ENCODE data around the gene PSMD2. TPM values are rescaled to one million over a fixed set of nuclear protein-coding genes. Genes with fewer than 3 reads are reported as not detected.

PSMD2 gene
- total and polyA plus RNA-seq, 4 donors = 78.7 to 222 (median 166) TPM

- no peak for ATAC-seq (ENCODE audit: insufficient read depth, low FRiP score)
- H3K4me3 ChIP-seq = no peak overlapping the region
- peaks cover 0 to 14% (median 10%) of the 10 kb centered on the region in 3 donors for H3K27me3 ChIP-seq (ENCODE audit: control insufficient read depth in 3 of 3, insufficient read depth in 3 of 3, low read length in 2 of 3)
- DNase-seq = no peak
- peaks cover 0 to 4% (median 0%) of the 10 kb centered on the region in 4 donors for H3K36me3 ChIP-seq (ENCODE audit: control insufficient read depth in 4 of 4, insufficient read depth in 4 of 4, low read length in 4 of 4)
- H3K4me1 ChIP-seq (ENCODE audit: control insufficient read depth in 5 of 5, insufficient read depth in 5 of 5, low read length in 5 of 5) = peaks cover 0 to 8% (median 0%) of the 10 kb centered on the region in 5 donors
- WGBS, 2 donors = 95 to 97% methylated on average over 3 of the region's 3 CpGs
- TF ChIP-seq, protein P1, sequence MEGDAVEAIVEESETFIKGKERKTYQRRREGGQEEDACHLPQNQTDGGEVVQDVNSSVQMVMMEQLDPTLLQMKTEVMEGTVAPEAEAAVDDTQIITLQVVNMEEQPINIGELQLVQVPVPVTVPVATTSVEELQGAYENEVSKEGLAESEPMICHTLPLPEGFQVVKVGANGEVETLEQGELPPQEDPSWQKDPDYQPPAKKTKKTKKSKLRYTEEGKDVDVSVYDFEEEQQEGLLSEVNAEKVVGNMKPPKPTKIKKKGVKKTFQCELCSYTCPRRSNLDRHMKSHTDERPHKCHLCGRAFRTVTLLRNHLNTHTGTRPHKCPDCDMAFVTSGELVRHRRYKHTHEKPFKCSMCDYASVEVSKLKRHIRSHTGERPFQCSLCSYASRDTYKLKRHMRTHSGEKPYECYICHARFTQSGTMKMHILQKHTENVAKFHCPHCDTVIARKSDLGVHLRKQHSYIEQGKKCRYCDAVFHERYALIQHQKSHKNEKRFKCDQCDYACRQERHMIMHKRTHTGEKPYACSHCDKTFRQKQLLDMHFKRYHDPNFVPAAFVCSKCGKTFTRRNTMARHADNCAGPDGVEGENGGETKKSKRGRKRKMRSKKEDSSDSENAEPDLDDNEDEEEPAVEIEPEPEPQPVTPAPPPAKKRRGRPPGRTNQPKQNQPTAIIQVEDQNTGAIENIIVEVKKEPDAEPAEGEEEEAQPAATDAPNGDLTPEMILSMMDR (IDR thresholded peaks at IDR 0.05; ENCODE audit: control extremely low read depth, extremely low read depth) = no peak
- H3K27ac ChIP-seq (ENCODE audit: low read depth in 1 of 2, low read length in 1 of 2) = no peak overlapping the region
- no peaks in the 10 kb centered on the region for H3K9me3 ChIP-seq (ENCODE audit: control insufficient read depth in 4 of 4, insufficient read depth in 3 of 4, low read length in 3 of 4)
- H3K9ac ChIP-seq (ENCODE audit: insufficient read depth in 1 of 2, low read length in 2 of 2) = no peak overlapping the region
These were observed 43.6 kb upstream of the PSMD2 start for GRCh38 chr3:184255291-184256039.

- no peak for DNase-seq
- 95 to 96% methylated on average over 23 of the region's 23 CpGs for WGBS, 2 donors
- ATAC-seq (ENCODE audit: insufficient read depth, low FRiP score) = no peak
- H3K27me3 ChIP-seq (ENCODE audit: control insufficient read depth in 3 of 3, insufficient read depth in 3 of 3, low read length in 2 of 3) = peaks cover 0 to 26% (median 15%) of the 10 kb centered on the region in 3 donors
- TF ChIP-seq, protein P1 (IDR thresholded peaks at IDR 0.05; ENCODE audit: control extremely low read depth, extremely low read depth) = no peak
- peaks cover 0 to 4% (median 0%) of the 10 kb centered on the region in 4 donors for H3K36me3 ChIP-seq (ENCODE audit: control insufficient read depth in 4 of 4, insufficient read depth in 4 of 4, low read length in 4 of 4)
- H3K4me1 ChIP-seq (ENCODE audit: control insufficient read depth in 5 of 5, insufficient read depth in 5 of 5, low read length in 5 of 5) = peaks cover 0 to 23% (median 5%) of the 10 kb centered on the region in 5 donors
- no peak overlapping the region for H3K9ac ChIP-seq (ENCODE audit: insufficient read depth in 1 of 2, low read length in 2 of 2)
- H3K4me3 ChIP-seq = no peak overlapping the region
- no peaks in the 10 kb centered on the region for H3K9me3 ChIP-seq (ENCODE audit: control insufficient read depth in 4 of 4, insufficient read depth in 3 of 4, low read length in 3 of 4)
- no peak overlapping the region for H3K27ac ChIP-seq (ENCODE audit: low read depth in 1 of 2, low read length in 1 of 2)
These were observed 41.7 kb upstream of the PSMD2 start for GRCh38 chr3:184257083-184257915.

- H3K36me3 ChIP-seq (ENCODE audit: control insufficient read depth in 4 of 4, insufficient read depth in 4 of 4, low read length in 4 of 4) = peaks cover 0 to 4% (median 0%) of the 10 kb centered on the region in 4 donors
- no peak overlapping the region for H3K27ac ChIP-seq (ENCODE audit: low read depth in 1 of 2, low read length in 1 of 2)
- WGBS, 2 donors = 88 to 94% methylated on average over 5 of the region's 5 CpGs
- H3K4me1 ChIP-seq (ENCODE audit: control insufficient read depth in 5 of 5, insufficient read depth in 5 of 5, low read length in 5 of 5) = peaks cover 0 to 28% (median 5%) of the 10 kb centered on the region in 5 donors
- peaks cover 0 to 39% (median 24%) of the 10 kb centered on the region in 3 donors for H3K27me3 ChIP-seq (ENCODE audit: control insufficient read depth in 3 of 3, insufficient read depth in 3 of 3, low read length in 2 of 3)
- no peak for ATAC-seq (ENCODE audit: insufficient read depth, low FRiP score)
- TF ChIP-seq, protein P1 (IDR thresholded peaks at IDR 0.05; ENCODE audit: control extremely low read depth, extremely low read depth) = no peak
- H3K9me3 ChIP-seq (ENCODE audit: control insufficient read depth in 4 of 4, insufficient read depth in 3 of 4, low read length in 3 of 4) = no peaks in the 10 kb centered on the region
- no peak overlapping the region for H3K4me3 ChIP-seq
- H3K9ac ChIP-seq (ENCODE audit: insufficient read depth in 1 of 2, low read length in 2 of 2) = no peak overlapping the region
- DNase-seq = no peak
These were observed 40.1 kb upstream of the PSMD2 start for GRCh38 chr3:184258926-184259325.
